Hepatocyte (in vitro differentiated cells): ENCODE results near the gene PCDHB13.
"Not testable (repeated sequence)": the region's sequence is repeated elsewhere in the genome, so short reads cannot be mapped to it uniquely, and the experiment has no call there.

Experiments used
- CTCF ChIP-seq: fragments of 200-600 bp; sonication (generic); IDR thresholded peaks from 2 replicates; pipeline ENCODE4 v1.5.1; 2016; ENCODE audit warnings: antibody characterized with exemption, mild to moderate bottlenecking; ENCODE audit not compliant: poor library complexity
- EZH2 ChIP-seq: fragments of 200-600 bp; sonication (generic); IDR thresholded peaks from 2 replicates; pipeline ENCODE4 v1.6.1; 2016; ENCODE audit warnings: antibody characterized with exemption, mild to moderate bottlenecking, borderline replicate concordance

GRCh38 chr5:141179876-141180275 is 33.8 kb upstream of the PCDHB13 start:
- not testable (repeated sequence) for TF ChIP-seq CTCF, EZH2
